Psoas muscle (tissue), 8 donors: ENCODE results near the gene RFX1. TPM values are rescaled to one million over a fixed set of nuclear protein-coding genes. Genes with fewer than 3 reads are reported as not detected.

ENCODE experiments used
- ATAC-seq, 4 donors: fragments of 200-7000 bp; cut with Tn5 transposase; one replicate each; pipeline ENCODE4 v1.9.1; 2020; ENCODE audit warnings: moderate library complexity in 3 of 4, mild to moderate bottlenecking in 2 of 4
- DNase-seq, 2 donors: peaks; one replicate each; pipeline ENCODE4 v3.0.0-alpha.2; 2020
- H3K27ac ChIP-seq: fragments of 200-600 bp; one replicate; pipeline ENCODE4 v1.8.0; 2022
- H3K27me3 ChIP-seq, 3 donors: fragments of 200-600 bp in 1 of 3; one replicate each; pipeline versions ENCODE4 v1.6.1 to v1.8.0; 2013 to 2022; ENCODE audit warnings: low read length in 2 of 3, mild to moderate bottlenecking in 2 of 3, moderate library complexity in 1 of 3; ENCODE audit not compliant: insufficient read depth in 3 of 3
- H3K36me3 ChIP-seq, 2 donors: fragments of 200-600 bp in 1 of 2; one replicate each; pipeline versions ENCODE4 v1.6.1 to v1.8.0; 2013 to 2022; ENCODE audit warnings: low read depth in 1 of 2, mild to moderate bottlenecking in 1 of 2, moderate library complexity in 1 of 2; ENCODE audit not compliant: insufficient read depth in 1 of 2
- H3K4me1 ChIP-seq: fragments of 200-600 bp; one replicate; pipeline ENCODE4 v1.8.0; 2022
- H3K4me3 ChIP-seq: fragments of 200-600 bp; one replicate; pipeline ENCODE4 v1.8.0; 2022; ENCODE audit warnings: mild to moderate bottlenecking
- H3K9me3 ChIP-seq: fragments of 200-600 bp; one replicate; pipeline ENCODE4 v1.8.0; 2022
- WGBS, 3 donors: extraction: QIAGEN DNeasy Blood & Tissue Kit; methylation state at CpG; one replicate each; pipeline versions ENCODE4 v1.1.6 to v1.1.7; 2013; 5-methylcytosine and 5-hydroxymethylcytosine counted together
- intact Hi-C, 2 donors: fragments of 100-400 bp; cut with DNase I; formaldehyde crosslinking; loops; one replicate each; pipeline versions ENCODE4 v1.11.0 to v1.14.2; 2022
- polyA plus RNA-seq, 3 donors: library from polyadenylated mRNA; stranded (reverse); fragments of 200-250 nt; gene quantifications; one replicate each; pipeline ENCODE4 v1.2.3, GENCODE V29; 2013
- total RNA-seq, 4 donors: library from RNA; stranded (reverse); fragmentation: NEBNext Ultra II Directional in 2 of 4; extraction: Animal tissue kit (Norgen Biotek cat#: 25700) in 2 of 4; gene quantifications; one replicate each; pipeline versions ENCODE4 v1.2.1 to v1.2.4, GENCODE V29; 2021 to 2023
- TF ChIP-seq, protein P1 (sequence below): fragments of 200-600 bp; IDR thresholded peaks from one replicate; pipeline ENCODE4 v1.8.0; 2022; ENCODE audit warnings: antibody characterized with exemption
- donor health status: healthy with polysubstance abuse.
- donor health status: DM: no; HTN: no; CAD: no; lungs with moderate emphysema.
- donor health status: Bipolar disorder and iron deficiency.
- donor health status: healthy.
- donor health status: DM: yes; HTN: yes; CAD: no.
- donor health status: DM: no; HTN: no; CAD: no.
- donor health status: DM: no; HTN: no; CAD: no.
- donor health status: DM: yes; HTN: yes; CAD: no.

The RFX1 gene
- total and polyA plus RNA-seq, 7 donors, result 2.9 to 10.1 (median 6.4) TPM

DNA sequence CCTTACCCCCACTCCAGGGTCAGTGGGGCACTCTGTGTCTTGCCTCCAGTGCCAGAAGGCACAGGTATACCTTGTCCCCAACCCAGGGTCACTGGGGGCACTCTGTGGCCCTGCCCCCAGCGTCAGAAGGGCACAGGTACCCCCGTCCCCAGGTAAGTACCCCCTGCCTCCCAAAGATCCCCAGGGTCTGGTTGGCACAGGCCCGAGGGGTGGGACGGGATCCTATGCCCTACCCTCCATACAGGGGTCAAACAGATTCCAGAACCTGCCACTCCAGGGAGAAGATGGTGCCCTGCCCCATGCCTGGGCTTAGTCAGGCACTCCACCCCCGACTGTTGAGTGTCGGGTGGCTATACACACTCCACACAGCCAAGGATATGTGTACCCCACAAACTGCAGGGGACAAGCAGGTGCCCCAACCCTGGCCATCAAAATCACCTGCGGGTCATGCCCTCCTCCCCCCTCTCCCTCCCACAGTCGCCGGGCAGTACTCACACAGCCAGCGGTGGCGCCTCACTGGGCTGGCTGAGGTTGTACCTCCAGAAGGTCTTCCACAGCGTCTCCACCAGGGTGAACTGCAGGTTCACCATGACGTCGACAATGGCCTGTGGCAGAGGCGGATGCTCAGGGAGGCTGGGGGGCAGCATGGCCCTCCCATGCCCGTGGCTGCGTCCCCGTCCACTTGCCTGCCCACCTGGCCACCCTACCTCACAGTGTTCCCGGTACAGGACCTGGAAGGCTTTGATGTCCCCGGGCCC, 40.0 kb downstream of the RFX1 start:
- Histone ChIP-seq H3K27me3 (no peaks in the 10 kb centered on the region), H3K36me3 (peaks cover 0 to 88% of the 10 kb centered on the region in 2 donors), H3K27ac (no peak overlapping the region), H3K4me3 (no peak overlapping the region), H3K9me3 (no peaks in the 10 kb centered on the region), H3K4me1 (no peaks in the 10 kb centered on the region)
- WGBS, 3 donors, result 94 to 95% (median 94%) methylated on average over 19 to 20 of the region's 20 CpGs
- intact Hi-C loops, result no loop called here
- DNase-seq (no peak), ATAC-seq (no peak)
- TF ChIP-seq, protein P1, sequence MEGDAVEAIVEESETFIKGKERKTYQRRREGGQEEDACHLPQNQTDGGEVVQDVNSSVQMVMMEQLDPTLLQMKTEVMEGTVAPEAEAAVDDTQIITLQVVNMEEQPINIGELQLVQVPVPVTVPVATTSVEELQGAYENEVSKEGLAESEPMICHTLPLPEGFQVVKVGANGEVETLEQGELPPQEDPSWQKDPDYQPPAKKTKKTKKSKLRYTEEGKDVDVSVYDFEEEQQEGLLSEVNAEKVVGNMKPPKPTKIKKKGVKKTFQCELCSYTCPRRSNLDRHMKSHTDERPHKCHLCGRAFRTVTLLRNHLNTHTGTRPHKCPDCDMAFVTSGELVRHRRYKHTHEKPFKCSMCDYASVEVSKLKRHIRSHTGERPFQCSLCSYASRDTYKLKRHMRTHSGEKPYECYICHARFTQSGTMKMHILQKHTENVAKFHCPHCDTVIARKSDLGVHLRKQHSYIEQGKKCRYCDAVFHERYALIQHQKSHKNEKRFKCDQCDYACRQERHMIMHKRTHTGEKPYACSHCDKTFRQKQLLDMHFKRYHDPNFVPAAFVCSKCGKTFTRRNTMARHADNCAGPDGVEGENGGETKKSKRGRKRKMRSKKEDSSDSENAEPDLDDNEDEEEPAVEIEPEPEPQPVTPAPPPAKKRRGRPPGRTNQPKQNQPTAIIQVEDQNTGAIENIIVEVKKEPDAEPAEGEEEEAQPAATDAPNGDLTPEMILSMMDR, result no peak

- no peak for DNase-seq
- Histone ChIP-seq H3K27ac (no peak overlapping the region), H3K4me3 (no peak overlapping the region), H3K27me3 (no peaks in the 10 kb centered on the region), H3K4me1 (no peaks in the 10 kb centered on the region), H3K9me3 (no peaks in the 10 kb centered on the region), H3K36me3 (peaks cover 0 to 94% of the 10 kb centered on the region in 2 donors)
- TF ChIP-seq, protein P1, result no peak
- ATAC-seq, result no peak
- intact Hi-C loops, result no loop called here
- WGBS, 3 donors, result 91 to 93% (median 91%) methylated on average over 24 of the region's 24 CpGs
Observed at GRCh38 chr19:13965377-13965896, 40.7 kb downstream of the RFX1 start.

DNA sequence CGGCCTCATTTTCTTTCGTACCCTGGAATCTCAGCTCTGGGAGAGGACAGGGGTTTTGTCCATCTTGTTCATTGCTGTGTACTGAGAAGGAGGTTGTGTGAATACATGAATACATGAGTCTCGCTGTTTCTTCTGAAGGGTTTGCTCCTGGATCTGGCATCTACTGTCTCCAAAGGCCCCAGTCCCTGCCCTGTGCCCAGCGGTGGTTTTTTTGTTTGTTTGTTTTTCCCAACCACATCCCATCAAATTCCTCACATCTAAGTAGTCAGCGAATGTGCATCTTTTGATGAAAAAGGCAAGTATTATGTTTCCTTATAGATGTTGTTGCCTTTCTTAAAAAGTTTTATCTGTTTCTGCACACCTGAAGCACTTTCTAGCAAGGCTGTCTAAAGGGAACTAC, 41.3 kb downstream of the RFX1 start:
- ATAC-seq, result no peak
- 89 to 91% (median 90%) methylated on average over 5 of the region's 5 CpGs for WGBS, 3 donors
- no peaks in the 10 kb centered on the region for H3K9me3 ChIP-seq
- intact Hi-C loops, result no loop called here
- H3K27me3 ChIP-seq, result no peaks in the 10 kb centered on the region
- no peak overlapping the region for H3K4me3 ChIP-seq
- no peak for DNase-seq
- peaks cover 0 to 95% of the 10 kb centered on the region in 2 donors for H3K36me3 ChIP-seq
- H3K27ac ChIP-seq, result no peak overlapping the region
- TF ChIP-seq, protein P1, result no peak
- no peaks in the 10 kb centered on the region for H3K4me1 ChIP-seq

GRCh38 chr19:13963603-13964105, 42.5 kb downstream of the RFX1 start:
- no peaks in the 10 kb centered on the region for H3K9me3 ChIP-seq
- intact Hi-C loops, result no loop called here
- no peaks in the 10 kb centered on the region for H3K27me3 ChIP-seq
- TF ChIP-seq, protein P1, result no peak
- WGBS, 3 donors, result 89 to 94% (median 90%) methylated on average over 40 to 48 of the region's 48 CpGs
- DNase-seq, result no peak
- H3K4me1 ChIP-seq, result no peaks in the 10 kb centered on the region
- no peak overlapping the region for H3K27ac ChIP-seq
- peaks cover 0 to 95% of the 10 kb centered on the region in 2 donors for H3K36me3 ChIP-seq
- ATAC-seq, result peak in 1 of 4 donors; percentile 9
- no peak overlapping the region for H3K4me3 ChIP-seq
